Stimulated activated CD4-positive, alpha-beta T cell treated with anti-CD3 and anti-CD28 coated beads, Interleukin-12 subunit alpha, Interleukin-12 subunit beta, amount 100 ng/mL, for 4 hours (primary cell): ENCODE measurements around the gene C10orf105.

Experiments used
- DNase-seq: peaks from one replicate; pipeline ENCODE4 v3.0.0-alpha.2; 2020

The C10orf105 gene

GRCh38 chr10:71715860-71716259 lies 3.7 kb downstream of the C10orf105 start:
- DNase-seq = no peak

DNA sequence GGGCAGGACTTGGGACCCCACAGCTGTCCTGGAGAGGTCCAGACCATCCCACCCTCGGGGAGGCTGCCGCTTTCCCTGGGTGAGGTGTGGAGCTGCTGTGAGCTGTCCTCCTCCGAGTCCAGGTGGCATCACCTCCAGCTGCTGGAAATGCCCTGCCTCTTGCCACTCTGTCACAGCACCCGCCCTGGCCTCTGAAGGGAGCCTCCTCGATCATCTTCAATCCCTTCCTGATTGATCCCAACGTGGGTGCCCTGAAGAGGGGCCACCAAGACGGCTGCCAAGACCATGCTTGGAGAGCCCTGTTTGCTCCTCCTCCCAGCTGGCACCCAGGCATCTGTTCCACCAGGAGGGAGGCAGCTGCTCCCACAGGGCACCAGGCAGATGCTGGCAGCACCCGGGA lies 4.6 kb downstream of the C10orf105 start:
- no peak for DNase-seq

DNA sequence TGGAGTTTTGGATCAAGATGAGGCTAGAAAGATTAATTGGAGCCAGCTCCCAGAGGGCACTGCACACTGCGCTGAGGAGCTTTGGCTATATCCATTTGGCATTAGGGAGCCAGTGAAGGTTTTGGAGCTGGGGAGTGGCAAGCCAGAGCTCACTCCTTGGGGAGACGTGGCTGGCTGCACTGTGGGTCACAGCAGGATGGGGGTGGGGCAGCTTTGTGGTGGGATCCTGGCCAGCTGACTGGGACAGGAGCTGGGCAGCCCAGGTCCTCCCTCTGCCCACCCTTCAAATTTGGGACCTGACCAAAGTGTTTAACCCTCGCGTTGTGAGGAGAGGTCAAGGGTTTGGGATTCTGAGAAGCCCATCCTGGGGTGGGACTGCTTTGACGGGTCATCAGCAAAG lies 5.0 kb downstream of the C10orf105 start:
- DNase-seq = no peak

DNA sequence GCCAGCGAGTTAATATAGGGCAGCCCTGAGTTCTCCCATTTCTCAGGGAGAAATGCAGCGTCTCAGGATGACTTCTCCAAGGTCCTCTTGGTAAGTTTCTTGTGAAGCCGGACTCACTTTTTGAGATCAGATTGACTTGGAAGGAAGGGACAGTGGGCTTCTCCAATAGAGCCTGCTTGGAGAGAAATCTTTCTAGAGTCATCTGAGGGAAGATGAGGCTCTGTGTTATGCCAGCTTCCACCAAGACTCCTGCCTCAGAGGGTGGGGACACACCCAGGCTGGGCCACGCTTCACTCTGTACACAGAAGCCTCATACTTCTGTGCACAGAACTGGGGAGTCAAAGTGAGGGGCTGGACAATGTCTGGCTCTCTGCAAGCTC lies 5.6 kb downstream of the C10orf105 start:
- no peak for DNase-seq

DNA sequence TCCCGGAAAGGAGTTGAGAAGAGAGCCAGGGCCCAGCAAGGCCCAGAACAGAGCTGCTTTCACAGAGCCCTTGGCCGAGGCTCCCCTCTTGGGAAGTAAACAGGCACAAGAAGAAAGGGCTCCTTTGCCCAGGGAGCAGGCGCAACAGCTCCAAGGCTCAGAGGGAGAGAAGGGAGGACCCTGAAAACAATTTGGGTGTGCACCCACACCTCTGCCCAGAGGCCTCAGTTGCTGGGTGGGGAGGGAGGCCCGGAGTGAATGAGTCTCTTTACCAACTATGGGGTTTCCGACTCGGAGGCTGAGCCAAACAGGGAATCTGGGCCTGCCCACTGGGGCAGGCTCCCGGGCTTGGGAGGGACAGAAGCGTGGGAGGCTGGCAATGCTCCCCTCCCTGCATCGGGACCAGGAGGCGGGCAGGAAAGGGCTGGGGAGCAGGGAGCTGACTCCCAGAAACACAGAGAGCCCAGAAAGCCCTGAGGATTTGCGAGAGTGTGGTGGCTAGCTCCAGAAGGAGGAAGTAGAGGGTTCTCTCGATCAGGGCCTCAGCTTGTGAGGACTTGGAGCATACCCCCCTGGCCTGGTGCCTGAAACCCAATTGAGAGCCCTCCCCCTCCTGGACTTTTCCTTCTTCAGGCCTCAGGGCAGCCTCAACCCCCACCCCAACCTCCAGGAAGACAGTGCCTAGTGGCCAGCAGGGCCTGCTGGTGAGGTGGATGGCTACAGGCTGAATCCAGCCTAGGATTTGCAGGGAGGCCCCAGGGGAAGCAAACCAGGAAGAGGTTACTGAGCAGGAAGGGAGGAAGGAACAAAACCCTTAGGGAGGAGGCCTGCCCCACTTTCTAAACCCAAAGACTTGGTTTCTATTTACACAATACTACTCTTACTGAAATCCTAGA lies 6.2 kb downstream of the C10orf105 start:
- no peak for DNase-seq

DNA sequence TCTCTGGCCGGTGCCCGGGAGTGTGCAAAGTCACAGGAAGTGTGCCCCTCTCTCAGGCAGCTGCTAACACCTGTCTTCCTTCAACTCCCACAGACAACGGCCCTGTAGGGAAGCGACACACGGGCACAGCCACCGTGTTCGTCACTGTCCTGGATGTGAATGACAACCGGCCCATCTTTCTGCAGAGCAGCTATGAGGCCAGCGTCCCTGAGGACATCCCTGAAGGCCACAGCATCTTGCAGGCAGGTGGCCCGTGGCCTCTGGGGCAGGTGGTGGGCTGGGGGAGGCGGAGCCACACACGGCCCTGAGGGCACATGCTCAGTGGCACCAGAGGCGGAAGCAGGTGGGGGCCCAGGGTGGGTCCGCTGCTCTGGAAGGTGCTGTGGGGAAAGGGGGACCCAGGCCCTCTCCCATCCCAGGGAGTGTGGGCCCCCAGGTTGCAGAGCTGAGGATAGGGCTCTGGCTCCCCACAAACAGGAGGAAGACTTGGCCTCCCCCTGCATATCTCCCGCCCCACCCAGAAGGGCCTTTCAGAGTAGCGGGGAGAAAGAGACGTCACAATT lies 6.9 kb downstream of the C10orf105 start:
- DNase-seq = no peak

DNA sequence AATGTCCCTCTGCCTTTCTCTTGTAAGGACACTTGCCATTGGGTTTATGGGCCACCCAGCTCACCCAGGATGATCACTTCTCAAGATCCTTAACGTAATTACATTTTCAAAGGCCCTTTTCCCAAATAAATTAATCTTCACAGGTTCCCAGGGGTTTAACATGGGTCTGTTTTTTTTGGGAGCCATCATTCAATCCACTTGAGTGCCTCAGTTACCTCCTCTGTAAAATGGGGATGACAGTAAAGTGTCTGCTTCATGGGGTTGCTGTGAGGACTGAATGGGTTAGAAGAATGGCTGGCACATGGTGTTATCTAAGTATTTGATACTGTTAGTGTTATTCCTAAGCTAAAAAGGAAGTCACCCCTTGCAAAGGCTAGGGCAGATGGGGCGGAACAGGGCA lies 7.4 kb downstream of the C10orf105 start:
- no peak for DNase-seq

DNA sequence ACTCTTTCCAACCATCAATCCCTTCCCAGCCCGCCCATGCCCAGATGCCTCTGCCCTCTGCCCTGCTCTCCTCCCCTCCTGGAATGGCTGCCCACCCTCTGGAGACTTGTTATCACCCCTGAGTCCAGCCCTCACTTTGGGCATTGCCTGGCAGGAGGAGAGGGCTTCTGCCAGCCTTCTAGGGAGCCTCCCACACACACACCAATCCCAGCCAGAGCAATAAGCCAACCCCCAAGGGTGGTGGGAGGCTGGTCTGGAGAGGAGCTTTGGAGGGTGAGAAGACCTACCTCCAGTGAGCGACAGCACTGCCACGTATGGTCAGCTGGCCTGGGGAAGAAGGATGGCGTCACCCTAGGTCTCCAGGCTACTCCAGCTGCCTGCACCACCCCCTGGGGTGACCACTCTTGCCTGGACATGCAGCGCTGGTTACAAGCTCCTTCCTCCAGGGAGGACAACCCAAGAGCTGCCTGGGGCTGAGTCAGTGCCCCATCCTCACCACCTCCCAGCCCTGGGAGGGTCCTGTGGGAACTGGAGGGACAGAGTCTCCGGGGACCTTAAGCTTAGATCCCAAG lies 8.4 kb downstream of the C10orf105 start:
- no peak for DNase-seq

DNA sequence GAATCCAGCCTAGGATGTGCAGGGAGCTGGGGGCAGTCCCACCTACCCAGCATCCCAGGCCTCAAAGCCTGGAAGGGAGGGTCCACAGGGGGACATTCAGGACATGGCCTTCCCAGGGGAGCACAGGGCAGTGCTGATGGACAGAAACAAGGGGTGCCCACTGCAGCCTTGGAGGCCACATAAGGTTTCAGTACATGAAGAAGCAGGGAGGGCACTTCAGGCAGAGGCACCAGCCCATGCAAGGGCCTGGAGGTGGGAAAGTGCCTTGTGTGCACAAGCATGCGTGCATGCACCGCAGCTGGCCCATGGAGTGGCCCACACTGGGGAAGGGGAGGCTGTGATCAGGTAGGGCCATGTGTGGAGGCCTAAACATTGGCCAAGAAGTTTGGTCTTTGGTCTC lies 9.1 kb downstream of the C10orf105 start:
- DNase-seq = no peak

DNA sequence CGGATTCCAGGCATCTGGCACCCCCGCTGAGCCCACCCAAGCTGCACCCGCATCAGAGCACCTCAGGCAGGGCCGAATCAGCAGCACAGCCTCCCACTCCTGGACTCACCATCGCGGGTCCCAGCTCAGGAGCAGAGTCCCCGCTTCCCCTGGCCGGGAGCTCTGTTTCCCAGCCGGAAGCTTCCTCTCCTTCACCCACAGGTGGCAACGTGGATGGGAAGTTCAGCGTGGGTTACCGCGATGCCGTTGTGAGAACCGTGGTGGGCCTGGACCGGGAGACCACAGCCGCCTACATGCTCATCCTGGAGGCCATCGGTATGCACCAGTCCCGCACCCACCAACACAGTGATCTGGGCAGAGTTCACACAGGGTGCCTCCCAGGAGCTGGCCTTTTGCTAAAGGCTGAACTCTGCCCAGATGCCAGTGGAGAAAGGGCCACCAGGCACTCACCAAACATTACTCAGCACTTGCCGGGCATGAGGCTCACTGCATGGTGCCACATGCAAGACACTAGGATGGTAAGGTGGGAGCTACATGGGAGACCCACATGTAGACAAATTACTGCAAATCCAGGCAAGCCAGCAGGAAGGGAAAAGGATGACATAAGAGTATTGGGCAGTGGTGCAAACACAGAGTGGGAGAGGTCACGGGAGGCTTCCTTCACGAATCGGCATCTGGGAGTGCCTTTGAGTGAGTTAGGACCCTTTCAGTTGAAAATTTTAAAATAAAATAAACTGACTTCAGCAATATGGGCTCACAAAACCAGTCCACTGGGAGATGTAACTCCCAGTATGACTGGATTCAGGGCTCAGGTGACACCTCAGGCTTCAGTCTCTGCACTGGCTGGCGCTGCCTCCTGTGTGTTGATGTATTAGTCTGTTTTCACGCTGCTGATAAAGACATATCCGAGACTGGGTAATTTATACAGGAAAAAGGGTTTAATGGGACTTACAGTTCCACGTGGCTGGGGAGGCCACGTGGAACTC lies 10.4 kb downstream of the C10orf105 start:
- DNase-seq = no peak

GRCh38 chr10:71708301-71708703 lies 11.3 kb downstream of the C10orf105 start:
- DNase-seq = peak; percentile 71

DNA sequence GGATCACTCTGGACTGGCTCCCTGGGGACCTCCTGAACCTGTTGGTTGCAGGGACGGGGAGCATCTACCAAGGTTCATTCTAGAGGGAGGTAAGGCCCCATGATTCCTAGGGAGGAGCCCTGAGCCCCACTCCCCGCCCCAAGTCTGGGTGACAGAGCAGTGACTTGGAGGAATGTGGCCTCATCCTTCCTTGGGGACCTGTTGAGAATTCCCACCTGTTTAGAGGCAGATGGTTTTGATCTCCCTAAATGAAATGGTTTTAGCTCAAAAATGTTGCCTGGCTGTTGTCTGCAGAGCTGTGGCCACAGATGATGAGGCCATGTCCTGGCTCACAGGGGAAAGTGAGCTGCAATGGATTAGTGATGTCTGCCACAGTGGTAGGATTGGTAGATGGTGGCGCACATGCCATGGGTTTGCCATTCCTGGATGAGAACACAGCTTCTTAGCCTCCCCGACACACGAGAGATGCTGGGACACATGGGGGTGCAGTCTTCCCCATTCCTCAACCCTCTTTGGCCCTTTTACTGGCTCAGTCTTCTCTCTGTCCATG lies 12.3 kb downstream of the C10orf105 start:
- DNase-seq = no peak

- no peak for DNase-seq
Measured at GRCh38 chr10:71706216-71707121, 13.1 kb downstream of the C10orf105 start.

GRCh38 chr10:71705582-71705981 lies 14.0 kb downstream of the C10orf105 start:
- DNase-seq = no peak

- DNase-seq = no peak
Measured at GRCh38 chr10:71704816-71705215, 14.8 kb downstream of the C10orf105 start.

- no peak for DNase-seq
Measured at GRCh38 chr10:71703577-71703976, 16.0 kb downstream of the C10orf105 start.

DNA sequence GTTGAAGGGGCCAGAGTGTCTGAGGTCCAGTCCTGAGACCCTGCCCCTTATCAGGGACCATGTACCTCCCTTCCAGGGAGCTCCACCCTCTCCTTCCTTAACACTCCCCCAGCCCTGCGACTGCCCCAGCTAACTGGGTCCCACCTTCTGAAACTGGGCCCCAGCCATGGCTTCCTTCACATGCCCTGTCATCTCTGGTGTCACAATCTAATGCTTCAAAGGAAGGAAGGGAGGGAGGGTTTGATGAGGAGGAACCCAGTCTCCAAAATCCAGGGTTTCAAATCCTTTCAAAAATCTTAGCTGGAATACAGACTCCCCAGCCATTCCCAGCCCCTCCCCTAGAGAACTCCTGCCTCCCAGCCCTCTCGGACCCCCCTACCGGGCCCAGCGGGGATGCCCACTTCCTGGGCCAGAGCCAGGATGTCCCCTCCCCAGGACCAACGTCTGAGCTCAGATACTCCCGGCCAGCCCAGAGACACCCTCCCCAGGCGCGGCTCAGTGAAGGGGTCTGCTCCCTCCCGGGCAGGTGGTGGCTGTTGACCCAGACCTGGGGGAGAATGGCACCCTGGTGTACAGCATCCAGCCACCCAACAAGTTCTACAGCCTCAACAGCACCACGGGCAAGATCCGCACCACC lies 18.0 kb downstream of the C10orf105 start:
- DNase-seq = no peak

- no peak for DNase-seq
Measured at GRCh38 chr10:71700731-71701368, 18.7 kb downstream of the C10orf105 start.

- no peak for DNase-seq
Measured at GRCh38 chr10:71698737-71699136, 20.8 kb downstream of the C10orf105 start.

GRCh38 chr10:71697938-71698709 lies 21.5 kb downstream of the C10orf105 start:
- DNase-seq = peak; percentile 33
